ENCODE results near the gene CD44.

Gene CD44

DNA sequence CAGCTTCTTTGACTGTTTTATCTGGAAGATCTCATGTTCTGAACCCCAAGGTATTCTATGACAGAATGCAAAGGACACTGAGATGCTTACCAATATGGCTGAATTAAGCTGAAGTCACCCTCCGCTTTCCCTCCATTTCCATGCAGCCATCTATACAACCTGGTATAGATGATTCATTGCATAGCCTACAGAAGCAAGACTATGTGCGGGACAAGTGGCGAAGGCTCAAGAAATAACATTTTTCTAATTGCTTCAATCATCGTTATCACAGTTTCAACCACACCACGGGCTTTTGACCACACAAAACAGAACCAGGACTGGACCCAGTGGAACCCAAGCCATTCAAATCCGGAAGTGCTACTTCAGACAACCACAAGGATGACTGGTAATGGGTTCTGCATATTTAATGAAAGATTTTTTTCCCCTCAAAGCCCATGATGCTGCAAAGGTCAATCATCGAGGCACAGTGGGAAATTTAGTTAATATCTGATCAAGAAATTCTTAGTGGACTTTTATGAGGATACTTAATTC is 61.9 kb downstream of the CD44 start:
- DNase-seq (ENCODE audit: low read depth): no peak
- H3K4me3 ChIP-seq (ENCODE audit: low read length): no peak overlapping the region
- TF ChIP-seq, protein P1, sequence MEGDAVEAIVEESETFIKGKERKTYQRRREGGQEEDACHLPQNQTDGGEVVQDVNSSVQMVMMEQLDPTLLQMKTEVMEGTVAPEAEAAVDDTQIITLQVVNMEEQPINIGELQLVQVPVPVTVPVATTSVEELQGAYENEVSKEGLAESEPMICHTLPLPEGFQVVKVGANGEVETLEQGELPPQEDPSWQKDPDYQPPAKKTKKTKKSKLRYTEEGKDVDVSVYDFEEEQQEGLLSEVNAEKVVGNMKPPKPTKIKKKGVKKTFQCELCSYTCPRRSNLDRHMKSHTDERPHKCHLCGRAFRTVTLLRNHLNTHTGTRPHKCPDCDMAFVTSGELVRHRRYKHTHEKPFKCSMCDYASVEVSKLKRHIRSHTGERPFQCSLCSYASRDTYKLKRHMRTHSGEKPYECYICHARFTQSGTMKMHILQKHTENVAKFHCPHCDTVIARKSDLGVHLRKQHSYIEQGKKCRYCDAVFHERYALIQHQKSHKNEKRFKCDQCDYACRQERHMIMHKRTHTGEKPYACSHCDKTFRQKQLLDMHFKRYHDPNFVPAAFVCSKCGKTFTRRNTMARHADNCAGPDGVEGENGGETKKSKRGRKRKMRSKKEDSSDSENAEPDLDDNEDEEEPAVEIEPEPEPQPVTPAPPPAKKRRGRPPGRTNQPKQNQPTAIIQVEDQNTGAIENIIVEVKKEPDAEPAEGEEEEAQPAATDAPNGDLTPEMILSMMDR (conservative IDR thresholded peaks at IDR 0.05; ENCODE audit: low read depth, low read length): no peak

DNA sequence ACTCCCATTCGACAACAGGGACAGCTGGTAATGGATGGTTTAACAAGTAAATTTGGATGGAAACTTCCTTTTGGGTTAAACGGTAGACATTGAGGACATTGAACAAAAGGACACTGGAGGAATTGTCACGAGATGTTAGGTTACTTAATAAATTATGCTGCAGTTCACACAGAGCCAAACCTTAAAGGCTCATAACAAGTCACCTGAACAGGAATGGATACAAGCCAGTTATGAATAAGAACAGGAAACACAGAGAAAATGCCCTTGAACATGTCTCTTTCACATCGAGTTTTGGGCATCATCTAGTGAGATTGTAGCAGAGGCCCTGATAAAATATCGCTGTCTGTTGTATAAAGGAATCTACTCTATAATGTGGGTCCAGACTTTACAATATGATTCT is 65.6 kb downstream of the CD44 start:
- no peak for DNase-seq (ENCODE audit: low read depth)
- H3K4me3 ChIP-seq (ENCODE audit: low read length): no peak overlapping the region
- TF ChIP-seq, protein P1 (conservative IDR thresholded peaks at IDR 0.05; ENCODE audit: low read depth, low read length): no peak

DNA sequence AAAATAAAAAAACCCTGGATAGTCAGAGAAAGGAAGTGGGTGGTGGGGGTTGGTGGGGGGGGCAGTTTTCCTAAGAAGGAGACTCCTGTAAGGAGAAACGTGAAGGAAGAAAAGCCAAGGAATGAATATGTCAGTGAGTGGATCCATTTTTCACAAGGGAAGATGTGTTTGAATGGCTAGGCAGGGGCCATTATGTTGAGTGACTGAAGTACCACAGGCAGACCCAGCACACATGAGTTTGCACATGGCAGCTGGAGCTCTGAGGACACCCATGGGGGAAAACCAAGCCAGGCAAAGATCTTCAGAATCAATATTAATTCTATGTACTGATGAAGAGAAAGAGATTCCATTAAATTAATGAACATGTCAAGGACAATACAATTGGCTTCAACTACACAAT is 67.6 kb downstream of the CD44 start:
- TF ChIP-seq, protein P1 (conservative IDR thresholded peaks at IDR 0.05; ENCODE audit: low read depth, low read length): no peak

DNA sequence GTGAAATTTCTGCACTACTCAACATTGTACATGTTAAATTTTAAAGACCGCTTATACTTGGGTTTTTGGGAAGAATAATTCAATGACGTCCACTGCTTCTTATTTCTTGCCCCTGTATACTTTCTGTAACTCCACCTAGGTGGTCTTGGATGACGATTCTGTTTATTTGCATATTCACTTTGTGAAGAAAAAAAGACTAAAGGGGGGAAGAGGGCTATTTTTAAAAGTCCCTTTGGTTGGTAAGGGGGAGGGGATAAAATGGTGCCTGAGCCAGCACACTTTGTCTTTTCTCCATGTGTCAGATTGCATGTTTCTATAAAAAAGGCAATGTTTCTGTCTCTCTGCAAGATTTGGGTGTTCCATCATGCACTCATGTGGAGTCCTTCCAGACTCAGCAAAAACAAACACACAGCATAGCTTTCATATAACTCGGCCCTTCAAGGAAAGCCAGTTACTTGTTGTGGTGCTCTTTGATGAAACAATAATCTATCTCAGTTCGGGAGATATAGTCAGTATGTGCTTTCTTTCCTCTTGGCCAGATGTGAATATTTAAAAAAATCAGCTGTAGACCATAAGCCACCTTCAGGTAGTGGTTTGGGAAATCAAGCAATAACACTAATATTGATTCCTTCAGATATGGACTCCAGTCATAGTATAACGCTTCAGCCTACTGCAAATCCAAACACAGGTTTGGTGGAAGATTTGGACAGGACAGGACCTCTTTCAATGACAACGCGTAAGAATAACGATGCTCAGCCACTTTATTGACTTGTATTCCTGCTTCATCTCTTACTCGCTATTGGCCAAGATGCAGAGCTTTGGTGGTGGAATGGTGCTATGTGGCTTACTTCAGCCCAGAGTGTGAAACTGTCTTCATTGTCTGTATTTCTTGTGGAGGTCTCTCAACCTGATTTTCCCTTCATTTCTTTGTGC is 68.8 kb downstream of the CD44 start:
- DNase-seq (ENCODE audit: low read depth): no peak
- H3K4me3 ChIP-seq (ENCODE audit: low read length): no peak overlapping the region
- TF ChIP-seq, protein P1 (conservative IDR thresholded peaks at IDR 0.05; ENCODE audit: low read depth, low read length): no peak

More for the DNA sequence above, 67.6 kb downstream of the CD44 start:
- H3K4me3 ChIP-seq (ENCODE audit: low read length): no peak overlapping the region
- no peak for DNase-seq (ENCODE audit: low read depth)

DNA sequence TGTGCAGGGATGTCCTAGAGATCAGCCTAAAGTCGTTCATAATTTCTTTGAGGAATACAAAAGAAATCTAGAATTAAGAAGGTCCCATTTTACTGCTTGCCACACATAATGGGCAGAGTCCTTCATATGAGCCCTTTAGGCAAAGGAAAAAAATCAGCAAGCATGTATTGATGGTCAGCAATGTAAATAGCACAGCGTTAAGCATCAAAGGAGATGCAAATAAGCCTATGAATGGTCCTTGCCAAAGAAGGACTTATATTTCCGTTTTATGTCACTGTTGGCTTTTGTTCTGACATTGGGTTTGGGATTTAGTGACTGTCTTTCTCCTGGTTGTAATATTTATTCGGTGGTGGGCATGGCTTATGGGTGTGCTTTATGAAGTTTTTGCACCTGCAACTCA is 69.8 kb downstream of the CD44 start:
- TF ChIP-seq, protein P1 (conservative IDR thresholded peaks at IDR 0.05; ENCODE audit: low read depth, low read length): no peak
- DNase-seq (ENCODE audit: low read depth): no peak
- no peak overlapping the region for H3K4me3 ChIP-seq (ENCODE audit: low read length)

DNA sequence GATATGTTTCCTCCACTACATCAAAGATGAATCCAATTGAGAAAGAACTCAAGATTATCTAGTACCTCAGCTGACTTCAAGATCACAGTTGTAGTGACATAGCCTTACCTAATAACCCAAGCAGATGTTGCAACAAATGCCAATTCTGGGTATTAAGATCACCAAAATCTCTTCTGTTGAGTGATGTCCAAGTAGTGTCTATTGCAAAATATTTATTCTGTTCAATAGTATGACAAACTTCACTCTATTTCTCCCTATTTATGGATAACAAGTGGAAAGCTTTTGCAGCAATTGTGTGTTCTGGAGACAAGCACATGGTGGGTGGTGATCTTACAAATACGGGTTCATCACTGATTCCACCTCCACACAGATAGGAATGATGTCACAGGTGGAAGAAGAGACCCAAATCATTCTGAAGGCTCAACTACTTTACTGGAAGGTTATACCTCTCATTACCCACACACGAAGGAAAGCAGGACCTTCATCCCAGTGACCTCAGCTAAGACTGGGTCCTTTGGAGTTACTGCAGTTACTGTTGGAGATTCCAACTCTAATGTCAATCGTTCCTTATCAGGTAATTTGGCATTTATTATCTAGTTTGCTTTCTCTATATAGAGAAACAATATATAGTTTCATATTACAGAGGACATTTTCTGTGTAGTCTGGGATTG is 72.0 kb downstream of the CD44 start:
- TF ChIP-seq, protein P1 (conservative IDR thresholded peaks at IDR 0.05; ENCODE audit: low read depth, low read length): no peak
- no peak overlapping the region for H3K4me3 ChIP-seq (ENCODE audit: low read length)
- DNase-seq (ENCODE audit: low read depth): no peak
